Right lobe of liver (tissue), 4 donors: ENCODE data around the gene TNFRSF14.

Experiments
- CTCF ChIP-seq, 4 donors: fragments of 200-600 bp in 3 of 4; fragments of 450-650 bp in 1 of 4; IDR thresholded peaks; one replicate each; pipeline versions ENCODE4 v1.5.1 to v1.8.0; 2016 to 2022; ENCODE audit warnings: antibody characterized with exemption in 4 of 4, mild to moderate bottlenecking in 2 of 4
- POLR2A ChIP-seq: fragments of 450-650 bp; IDR thresholded peaks from one replicate; pipeline ENCODE4 v1.6.1; 2017; ENCODE audit warnings: antibody characterized with exemption, mild to moderate bottlenecking
- donor health status: DM: no; HTN: no; CAD: no.
- donor health status: DM: no; HTN: no; CAD: no.
- donor health status: DM: no; HTN: yes; CAD: no.

GRCh38 chr1:2570332-2570731, 14.2 kb downstream of the TNFRSF14 start:
- TF ChIP-seq CTCF (IDR thresholded peaks at IDR 0.05) (no peak), POLR2A (no peak)
